ENCODE data around the gene UBE4B.
A peak's percentile ranks its signal among the peaks of the same experiment; 100 is the strongest.
"Not testable (repeated sequence)": the region's sequence is repeated elsewhere in the genome, so short reads cannot be mapped to it uniquely, and the experiment has no call there.

Gene UBE4B

DNA sequence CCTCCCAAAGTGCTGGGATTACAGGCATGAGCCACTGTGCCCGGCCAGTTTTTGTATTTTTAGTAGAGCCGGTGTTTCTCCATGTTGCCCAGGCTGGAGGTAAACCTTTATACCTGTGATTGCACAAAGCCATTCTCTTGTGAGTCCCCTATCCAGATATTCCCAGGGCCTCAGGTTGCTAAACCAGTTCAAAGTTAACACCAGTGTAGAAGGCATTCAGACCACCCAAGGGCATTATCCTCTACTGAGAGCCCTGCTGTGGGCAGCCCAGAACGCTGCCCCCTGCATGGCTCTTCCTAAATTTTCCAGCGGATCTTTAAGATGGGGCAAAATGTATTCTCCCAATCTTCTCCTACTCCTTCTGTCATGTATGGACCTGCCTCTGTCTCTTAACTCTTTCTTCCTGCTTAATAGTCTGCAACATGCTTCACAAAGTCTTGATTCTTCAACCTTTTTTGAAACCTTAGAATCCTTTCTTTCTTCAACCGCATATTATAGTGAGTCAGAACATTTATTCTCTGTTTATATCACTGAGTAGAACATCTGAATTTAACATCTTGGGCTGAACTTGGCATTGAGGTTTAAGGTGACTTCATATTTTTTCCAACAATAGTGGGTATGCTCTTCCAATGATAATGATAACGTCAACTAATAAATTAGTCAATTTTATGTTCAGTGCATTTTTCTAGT lies 36.0 kb downstream of the UBE4B start:
- in situ Hi-C loops (cut with MboI; ENCODE audit: low sequenced_read_pairs, unreplicated experiment), result no loop called here
- no peak for DNase-seq (ENCODE audit: low spot score)
- TF ChIP-seq, protein P1, sequence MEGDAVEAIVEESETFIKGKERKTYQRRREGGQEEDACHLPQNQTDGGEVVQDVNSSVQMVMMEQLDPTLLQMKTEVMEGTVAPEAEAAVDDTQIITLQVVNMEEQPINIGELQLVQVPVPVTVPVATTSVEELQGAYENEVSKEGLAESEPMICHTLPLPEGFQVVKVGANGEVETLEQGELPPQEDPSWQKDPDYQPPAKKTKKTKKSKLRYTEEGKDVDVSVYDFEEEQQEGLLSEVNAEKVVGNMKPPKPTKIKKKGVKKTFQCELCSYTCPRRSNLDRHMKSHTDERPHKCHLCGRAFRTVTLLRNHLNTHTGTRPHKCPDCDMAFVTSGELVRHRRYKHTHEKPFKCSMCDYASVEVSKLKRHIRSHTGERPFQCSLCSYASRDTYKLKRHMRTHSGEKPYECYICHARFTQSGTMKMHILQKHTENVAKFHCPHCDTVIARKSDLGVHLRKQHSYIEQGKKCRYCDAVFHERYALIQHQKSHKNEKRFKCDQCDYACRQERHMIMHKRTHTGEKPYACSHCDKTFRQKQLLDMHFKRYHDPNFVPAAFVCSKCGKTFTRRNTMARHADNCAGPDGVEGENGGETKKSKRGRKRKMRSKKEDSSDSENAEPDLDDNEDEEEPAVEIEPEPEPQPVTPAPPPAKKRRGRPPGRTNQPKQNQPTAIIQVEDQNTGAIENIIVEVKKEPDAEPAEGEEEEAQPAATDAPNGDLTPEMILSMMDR (IDR thresholded peaks at IDR 0.05; ENCODE audit: borderline replicate concordance, control extremely low read depth, extremely low read depth, insufficient read depth, missing control alignments), result no peak

DNA sequence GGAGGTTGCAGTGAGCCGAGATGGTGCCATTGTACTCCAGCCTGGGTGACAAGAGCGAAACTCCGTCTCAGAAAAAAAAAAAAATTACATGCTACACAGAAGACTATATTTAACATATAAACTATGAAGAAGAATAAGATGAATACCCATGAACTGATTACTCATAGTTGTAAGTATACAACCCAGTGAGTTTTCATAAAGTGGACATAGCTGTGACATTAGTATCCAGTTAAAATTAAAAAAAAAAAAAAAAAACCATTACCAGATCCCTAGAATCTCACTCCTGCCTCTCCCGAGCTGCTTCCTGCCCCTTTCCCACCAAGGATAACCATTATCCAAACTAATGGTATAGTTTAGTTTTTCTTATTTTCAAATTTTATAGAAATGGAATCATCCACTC lies 37.4 kb downstream of the UBE4B start:
- TF ChIP-seq, protein P1 (IDR thresholded peaks at IDR 0.05; ENCODE audit: borderline replicate concordance, control extremely low read depth, extremely low read depth, insufficient read depth, missing control alignments), result no peak
- in situ Hi-C loops (cut with MboI; ENCODE audit: low sequenced_read_pairs, unreplicated experiment), result no loop called here
- DNase-seq (ENCODE audit: low spot score), result no peak

DNA sequence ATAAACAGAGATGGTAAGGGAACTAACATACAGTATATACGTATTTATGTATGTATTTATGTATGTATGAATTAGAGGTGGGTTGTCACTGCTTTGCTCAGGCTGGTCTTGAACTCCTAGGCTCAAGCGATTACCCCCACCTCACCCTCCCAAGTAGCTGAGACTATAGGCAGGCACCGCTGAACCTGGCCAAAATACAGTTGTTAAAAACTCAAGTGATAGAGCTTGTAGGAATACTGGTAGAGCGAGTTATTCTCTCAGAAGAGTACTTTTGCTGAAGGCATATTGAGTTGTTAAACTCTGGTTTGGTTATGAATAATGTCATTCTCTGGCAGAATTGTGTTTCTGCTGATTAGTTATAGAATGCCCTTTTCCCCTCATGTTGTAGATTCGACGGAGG lies 38.9 kb downstream of the UBE4B start:
- TF ChIP-seq, protein P1 (IDR thresholded peaks at IDR 0.05; ENCODE audit: borderline replicate concordance, control extremely low read depth, extremely low read depth, insufficient read depth, missing control alignments), result no peak
- in situ Hi-C loops (cut with MboI; ENCODE audit: low sequenced_read_pairs, unreplicated experiment), result no loop called here
- DNase-seq (ENCODE audit: low spot score), result no peak

DNA sequence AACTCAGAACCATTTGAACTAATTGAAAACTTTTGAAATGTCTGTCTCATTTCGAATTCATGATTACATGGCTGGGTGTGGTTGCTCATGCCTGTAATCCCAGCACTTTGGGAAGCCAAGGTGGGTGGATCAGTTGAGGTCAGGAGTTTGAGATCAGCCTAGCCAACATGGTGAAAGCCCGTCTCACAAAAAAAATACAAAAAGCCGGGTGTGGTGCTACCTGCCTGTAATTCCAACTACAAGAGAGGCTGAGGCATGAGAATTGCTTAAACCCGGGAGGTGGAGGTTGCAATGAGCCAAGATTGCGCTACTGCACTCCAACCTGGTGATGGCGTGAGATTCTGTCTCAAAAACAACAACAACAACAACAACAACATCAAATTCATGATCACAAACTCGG lies 40.6 kb downstream of the UBE4B start:
- in situ Hi-C loops (cut with MboI; ENCODE audit: low sequenced_read_pairs, unreplicated experiment); DNase-seq (ENCODE audit: low spot score): not testable (repeated sequence)

DNA sequence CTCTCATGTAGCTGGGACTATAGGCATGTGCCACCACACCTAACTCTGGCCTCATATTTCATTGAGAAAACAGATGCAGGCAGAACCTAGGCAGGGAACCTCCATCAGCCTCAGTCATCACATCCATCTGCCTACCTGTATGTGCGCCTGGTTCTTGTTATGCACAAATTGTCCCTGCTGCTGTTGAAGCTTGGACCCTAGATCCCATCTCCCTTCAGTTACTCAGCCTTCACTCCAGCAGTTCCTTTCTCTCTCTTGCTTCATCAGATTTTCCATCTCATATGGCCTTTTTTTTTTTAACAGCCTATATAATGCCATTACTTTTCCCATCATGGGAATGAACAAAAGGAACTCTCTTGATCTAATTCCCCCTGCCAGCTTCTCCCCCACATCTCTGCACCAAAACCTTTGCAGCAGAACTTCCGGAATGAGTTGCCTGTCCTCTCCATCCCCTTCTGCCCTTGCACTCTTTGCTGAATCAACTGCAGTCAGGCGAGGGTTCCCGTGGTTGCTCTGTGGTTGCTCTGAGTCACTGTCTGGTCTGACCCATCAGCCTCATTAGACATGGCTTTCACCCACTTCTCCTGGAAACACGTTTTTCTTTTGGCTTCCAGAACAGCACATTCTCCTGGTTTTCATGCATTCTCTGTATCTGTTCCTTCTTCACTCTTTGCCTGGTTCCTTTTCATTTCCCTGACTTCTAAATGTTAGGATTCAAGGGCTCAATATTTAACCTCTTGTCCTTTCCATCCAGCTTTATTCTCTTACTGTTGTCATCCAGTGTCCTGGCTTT lies 41.5 kb downstream of the UBE4B start:
- peak; percentile 71 for DNase-seq (ENCODE audit: low spot score)
- in situ Hi-C loops (cut with MboI; ENCODE audit: low sequenced_read_pairs, unreplicated experiment), result no loop called here
- TF ChIP-seq, protein P1 (IDR thresholded peaks at IDR 0.05; ENCODE audit: borderline replicate concordance, control extremely low read depth, extremely low read depth, insufficient read depth, missing control alignments), result no peak

DNA sequence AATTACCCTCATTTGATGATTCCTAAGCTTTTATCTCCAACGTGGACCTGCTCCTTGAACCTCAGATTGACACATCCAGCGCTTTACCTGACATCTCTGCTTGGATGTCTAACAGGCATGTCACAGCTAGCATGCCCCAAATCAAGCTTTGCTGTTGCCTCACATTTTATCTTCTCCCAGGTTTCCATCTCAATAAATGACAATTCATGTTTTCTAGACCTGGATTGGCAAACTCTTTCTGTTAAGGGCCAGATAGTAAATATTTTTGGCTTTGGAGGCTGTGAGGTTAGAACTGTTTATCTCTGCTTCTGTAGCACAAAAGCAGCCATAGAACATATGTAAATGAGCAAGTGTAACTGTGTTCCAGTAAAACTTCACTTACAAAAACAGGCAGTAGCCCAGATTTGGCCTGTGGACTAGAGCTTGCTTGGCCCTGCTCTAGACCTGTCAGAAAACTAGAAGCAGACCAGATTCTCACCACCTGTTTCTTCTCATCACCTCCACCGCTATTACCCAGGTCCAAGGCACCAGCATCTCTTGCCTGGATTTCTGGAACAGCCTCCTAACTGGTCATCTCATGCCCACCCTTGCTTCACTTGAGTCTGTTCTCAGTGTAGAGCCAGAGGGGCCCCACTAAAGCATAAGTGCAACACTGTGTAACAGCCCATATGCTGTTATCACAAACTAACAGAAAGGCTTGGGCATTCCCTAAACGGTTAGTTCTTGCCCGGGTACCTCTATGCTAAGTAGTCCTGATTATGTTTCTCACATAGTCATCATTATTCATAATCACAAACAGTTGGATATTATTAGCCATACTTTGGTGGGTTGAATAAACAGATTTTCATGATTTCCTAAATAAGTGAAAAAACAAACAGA lies 42.3 kb downstream of the UBE4B start:
- in situ Hi-C loops (cut with MboI; ENCODE audit: low sequenced_read_pairs, unreplicated experiment), result no loop called here
- TF ChIP-seq, protein P1 (IDR thresholded peaks at IDR 0.05; ENCODE audit: borderline replicate concordance, control extremely low read depth, extremely low read depth, insufficient read depth, missing control alignments), result no peak

More for the DNA sequence above, 42.3 kb downstream of the UBE4B start:
- DNase-seq (ENCODE audit: low spot score), result no peak
